GM18526 (cell line): ENCODE data around the gene CD2AP.

Experiments
- POLR2A ChIP-seq: IDR thresholded peaks from 3 replicates; pipeline ENCODE4 v1.6.1; 2011; ENCODE audit not compliant: insufficient read length; ENCODE audit errors: extremely low read depth

CD2AP gene

GRCh38 chr6:47521961-47522360 lies 44.4 kb downstream of the CD2AP start:
- no peak for TF ChIP-seq POLR2A

GRCh38 chr6:47524136-47524845 lies 46.7 kb downstream of the CD2AP start:
- no peak for TF ChIP-seq POLR2A

GRCh38 chr6:47525330-47526057 lies 47.9 kb downstream of the CD2AP start:
- TF ChIP-seq POLR2A = no peak

GRCh38 chr6:47527274-47527673 lies 49.7 kb downstream of the CD2AP start:
- no peak for TF ChIP-seq POLR2A

- no peak for TF ChIP-seq POLR2A
Measured at GRCh38 chr6:47529734-47530133, 52.1 kb downstream of the CD2AP start.

- TF ChIP-seq POLR2A = no peak
Measured at GRCh38 chr6:47532981-47533585, 55.5 kb downstream of the CD2AP start.

GRCh38 chr6:47534063-47534462 lies 56.5 kb downstream of the CD2AP start:
- TF ChIP-seq POLR2A = no peak

- no peak for TF ChIP-seq POLR2A
Measured at GRCh38 chr6:47535316-47536225, 58.0 kb downstream of the CD2AP start.

GRCh38 chr6:47536816-47537401 lies 59.3 kb downstream of the CD2AP start:
- TF ChIP-seq POLR2A = no peak

GRCh38 chr6:47545223-47545622 lies 67.6 kb downstream of the CD2AP start:
- no peak for TF ChIP-seq POLR2A

GRCh38 chr6:47551670-47552069 lies 74.1 kb downstream of the CD2AP start:
- no peak for TF ChIP-seq POLR2A

- TF ChIP-seq POLR2A = no peak
Measured at GRCh38 chr6:47552319-47552718, 74.7 kb downstream of the CD2AP start.

GRCh38 chr6:47563162-47563561 lies 85.6 kb downstream of the CD2AP start:
- TF ChIP-seq POLR2A = no peak

- no peak for TF ChIP-seq POLR2A
Measured at GRCh38 chr6:47567586-47567985, 90.0 kb downstream of the CD2AP start.

- no peak for TF ChIP-seq POLR2A
Measured at GRCh38 chr6:47571488-47571887, 93.9 kb downstream of the CD2AP start.

GRCh38 chr6:47573109-47573508 lies 95.5 kb downstream of the CD2AP start:
- TF ChIP-seq POLR2A = no peak
